ENCODE data around the gene GOLGA1. TPM values are rescaled to one million over a fixed set of nuclear protein-coding genes. Genes with fewer than 3 reads are reported as not detected.

GOLGA1 gene
- polyA plus RNA-seq, 1 donor = 19.0 TPM

- no peak for DNase-seq
Measured at GRCh38 chr9:124886461-124886860, 54.4 kb downstream of the GOLGA1 start.

- no peak for DNase-seq
Measured at GRCh38 chr9:124885551-124885950, 55.3 kb downstream of the GOLGA1 start.

GRCh38 chr9:124884376-124884775 lies 56.5 kb downstream of the GOLGA1 start:
- no peak for DNase-seq

- DNase-seq = no peak
Measured at GRCh38 chr9:124882231-124882630, 58.7 kb downstream of the GOLGA1 start.

GRCh38 chr9:124881138-124881743 lies 59.6 kb downstream of the GOLGA1 start:
- no peak for DNase-seq

- no peak for DNase-seq
Measured at GRCh38 chr9:124880501-124880900, 60.4 kb downstream of the GOLGA1 start.

- peak; percentile 43 for DNase-seq
Measured at GRCh38 chr9:124879226-124879625, 61.7 kb downstream of the GOLGA1 start.

- DNase-seq = no peak
Measured at GRCh38 chr9:124878518-124878917, 62.4 kb downstream of the GOLGA1 start.

- no peak for DNase-seq
Measured at GRCh38 chr9:124878021-124878420, 62.9 kb downstream of the GOLGA1 start.

- DNase-seq = no peak
Measured at GRCh38 chr9:124877021-124877782, 63.7 kb downstream of the GOLGA1 start.

GRCh38 chr9:124875501-124875900 lies 65.4 kb downstream of the GOLGA1 start:
- no peak for DNase-seq

GRCh38 chr9:124873664-124874063 lies 67.2 kb downstream of the GOLGA1 start:
- no peak for DNase-seq

GRCh38 chr9:124871156-124871561 lies 69.7 kb downstream of the GOLGA1 start:
- DNase-seq = no peak

- DNase-seq = no peak
Measured at GRCh38 chr9:124870723-124871122, 70.2 kb downstream of the GOLGA1 start.

- no peak for DNase-seq
Measured at GRCh38 chr9:124869986-124870560, 70.8 kb downstream of the GOLGA1 start.

GRCh38 chr9:124869466-124869985 lies 71.4 kb downstream of the GOLGA1 start:
- DNase-seq = no peak

- peak; percentile 84 for DNase-seq
Measured at GRCh38 chr9:124868511-124869465, 72.1 kb downstream of the GOLGA1 start.

GRCh38 chr9:124863371-124863871 lies 77.5 kb downstream of the GOLGA1 start:
- DNase-seq = no peak

- DNase-seq = peak; percentile 93
Measured at GRCh38 chr9:124861342-124862229, 79.3 kb downstream of the GOLGA1 start, which contains the start of the genes ARPC5L and RPL35. Gene ARPC5L (plus strand): TSS chr9:124862130. CDS start chr9:124869291, 7,161 bp downstream. Gene RPL35 (minus strand): TSS chr9:124861957. CDS start chr9:124861912, 45 bp downstream.

- DNase-seq = no peak
Measured at GRCh38 chr9:124860582-124861341, 80.1 kb downstream of the GOLGA1 start.
